Measurements from ENCODE around the gene KLF16. TPM values are rescaled to one million over a fixed set of nuclear protein-coding genes. Genes with fewer than 3 reads are reported as not detected.

Gene KLF16
- total RNA-seq, 1 donor: 7.3 TPM

- TF ChIP-seq, protein P1, sequence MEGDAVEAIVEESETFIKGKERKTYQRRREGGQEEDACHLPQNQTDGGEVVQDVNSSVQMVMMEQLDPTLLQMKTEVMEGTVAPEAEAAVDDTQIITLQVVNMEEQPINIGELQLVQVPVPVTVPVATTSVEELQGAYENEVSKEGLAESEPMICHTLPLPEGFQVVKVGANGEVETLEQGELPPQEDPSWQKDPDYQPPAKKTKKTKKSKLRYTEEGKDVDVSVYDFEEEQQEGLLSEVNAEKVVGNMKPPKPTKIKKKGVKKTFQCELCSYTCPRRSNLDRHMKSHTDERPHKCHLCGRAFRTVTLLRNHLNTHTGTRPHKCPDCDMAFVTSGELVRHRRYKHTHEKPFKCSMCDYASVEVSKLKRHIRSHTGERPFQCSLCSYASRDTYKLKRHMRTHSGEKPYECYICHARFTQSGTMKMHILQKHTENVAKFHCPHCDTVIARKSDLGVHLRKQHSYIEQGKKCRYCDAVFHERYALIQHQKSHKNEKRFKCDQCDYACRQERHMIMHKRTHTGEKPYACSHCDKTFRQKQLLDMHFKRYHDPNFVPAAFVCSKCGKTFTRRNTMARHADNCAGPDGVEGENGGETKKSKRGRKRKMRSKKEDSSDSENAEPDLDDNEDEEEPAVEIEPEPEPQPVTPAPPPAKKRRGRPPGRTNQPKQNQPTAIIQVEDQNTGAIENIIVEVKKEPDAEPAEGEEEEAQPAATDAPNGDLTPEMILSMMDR (IDR thresholded peaks at IDR 0.05; ENCODE audit: insufficient read depth, low read length): no peak
- DNase-seq (ENCODE audit: low read depth): no peak
Observed at GRCh38 chr19:1807030-1807694, 56.2 kb downstream of the KLF16 start.

DNA sequence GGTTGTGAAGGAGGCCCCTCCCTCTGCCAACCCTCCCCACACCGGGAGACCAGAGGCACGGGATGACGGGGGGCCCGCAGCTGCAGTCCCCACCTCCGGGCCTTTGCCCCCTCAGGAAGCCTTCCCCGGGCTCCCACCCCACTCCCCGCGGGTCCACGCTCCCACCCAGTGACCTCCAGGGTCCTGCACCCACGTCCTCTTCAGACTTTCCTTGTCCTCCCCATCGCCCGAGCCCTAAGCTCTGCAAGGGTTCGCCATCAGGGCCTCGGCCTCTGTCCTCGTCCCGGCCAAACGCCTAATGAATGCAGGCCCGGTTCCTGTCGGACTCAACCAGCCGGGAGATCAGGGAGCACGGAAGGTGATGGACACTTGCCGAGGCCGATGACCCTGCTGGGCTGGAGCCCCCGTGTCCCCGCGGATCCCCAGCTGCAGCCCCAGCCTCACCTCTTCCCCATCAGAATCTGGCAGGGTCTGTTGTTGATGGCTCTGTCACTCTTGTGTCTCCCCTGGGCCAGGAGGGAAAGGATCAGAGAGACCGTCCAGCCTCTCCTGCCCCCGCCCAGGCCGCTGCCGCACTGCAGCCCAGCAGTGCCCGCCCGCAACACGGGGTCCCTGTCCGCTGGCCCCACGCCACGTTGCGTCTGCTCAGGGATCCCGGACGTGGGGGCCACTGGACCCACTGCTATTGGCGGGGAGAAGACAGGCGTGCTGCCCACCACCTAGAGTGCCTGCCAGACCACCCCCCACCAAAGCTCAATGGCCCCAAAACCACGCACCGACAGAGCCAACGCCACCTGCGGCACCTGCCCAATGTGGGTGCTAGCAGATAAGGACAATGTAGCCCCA is 57.0 kb downstream of the KLF16 start:
- no peak for DNase-seq (ENCODE audit: low read depth)
- TF ChIP-seq, protein P1 (IDR thresholded peaks at IDR 0.05; ENCODE audit: insufficient read depth, low read length): no peak
- H3K4me3 ChIP-seq (ENCODE audit: low read depth, low read length): no peak overlapping the region

More at GRCh38 chr19:1807030-1807694, 56.2 kb downstream of the KLF16 start:
- H3K4me3 ChIP-seq (ENCODE audit: low read depth, low read length): no peak overlapping the region

- no peak overlapping the region for H3K4me3 ChIP-seq (ENCODE audit: low read depth, low read length)
- DNase-seq (ENCODE audit: low read depth): no peak
- TF ChIP-seq, protein P1 (IDR thresholded peaks at IDR 0.05; ENCODE audit: insufficient read depth, low read length): no peak
Observed at GRCh38 chr19:1805401-1806183, 57.8 kb downstream of the KLF16 start.

DNA sequence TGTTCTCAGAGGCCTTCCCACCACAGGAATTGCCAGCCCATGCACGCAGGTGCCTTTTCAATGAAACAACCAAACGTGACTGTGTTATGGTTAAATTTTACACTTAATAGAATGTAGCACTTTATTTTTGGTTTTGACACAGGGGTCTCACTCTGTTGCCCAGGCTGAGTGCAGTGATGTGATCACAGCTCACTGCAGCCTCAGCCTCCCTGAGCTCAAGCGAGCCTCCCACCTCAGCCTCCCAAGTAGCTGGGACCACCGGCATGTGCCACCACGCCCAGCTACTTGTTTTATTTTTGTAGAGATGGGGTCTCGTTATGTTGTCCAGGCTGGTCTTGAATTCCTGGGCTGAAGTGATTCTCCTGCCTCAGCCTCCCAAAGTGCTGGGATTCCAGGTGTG is 58.5 kb downstream of the KLF16 start:
- no peak overlapping the region for H3K4me3 ChIP-seq (ENCODE audit: low read depth, low read length)
- no peak for DNase-seq (ENCODE audit: low read depth)
- TF ChIP-seq, protein P1 (IDR thresholded peaks at IDR 0.05; ENCODE audit: insufficient read depth, low read length): no peak

Other genes starting within 250 kb of the KLF16 start
- gene TCF3, start 211.0 kb downstream of the KLF16 start, total RNA-seq (ENCODE audit: low replicate concordance): 27.0 and 74.2 TPM in 2 replicates
- not detected in 2 replicates for gene ONECUT3, start 110.1 kb downstream of the KLF16 start, total RNA-seq (ENCODE audit: low replicate concordance)
- 0.16 and 3.3 TPM in 2 replicates for gene ATP8B3, start 51.3 kb downstream of the KLF16 start, total RNA-seq (ENCODE audit: low replicate concordance)
- gene REXO1, start 15.1 kb downstream of the KLF16 start, total RNA-seq (ENCODE audit: low replicate concordance): 9.0 and 13.0 TPM in 2 replicates
- 48.0 and 51.2 TPM in 2 replicates for gene ABHD17A, start 21.9 kb upstream of the KLF16 start, total RNA-seq (ENCODE audit: low replicate concordance)
- gene ADAT3, start 41.8 kb upstream of the KLF16 start, total RNA-seq (ENCODE audit: low replicate concordance): 2.6 and 4.2 TPM in 2 replicates
- 51.6 and 59.3 TPM in 2 replicates for gene SCAMP4, start 41.8 kb upstream of the KLF16 start, total RNA-seq (ENCODE audit: low replicate concordance)
- gene CSNK1G2, start 77.6 kb upstream of the KLF16 start, total RNA-seq (ENCODE audit: low replicate concordance): 29.6 and 47.5 TPM in 2 replicates
- 15.5 and 59.3 TPM in 2 replicates for gene BTBD2, start 152.1 kb upstream of the KLF16 start, total RNA-seq (ENCODE audit: low replicate concordance)
- 75.8 and 84.3 TPM in 2 replicates for gene MKNK2, start 187.7 kb upstream of the KLF16 start, total RNA-seq (ENCODE audit: low replicate concordance)
- gene MOB3A, start 232.7 kb upstream of the KLF16 start, total RNA-seq (ENCODE audit: low replicate concordance): 7.4 and 40.4 TPM in 2 replicates
- gene IZUMO4, start 233.3 kb upstream of the KLF16 start, total RNA-seq (ENCODE audit: low replicate concordance): 0.16 and 1.4 TPM in 2 replicates